Osteocyte (in vitro differentiated cells): ENCODE measurements around the gene GLTP. TPM values are rescaled to one million over a fixed set of nuclear protein-coding genes. Genes with fewer than 3 reads are reported as not detected.

Experiments
- DNase-seq: peaks from one replicate; pipeline ENCODE4 v3.0.0; 2021; ENCODE audit warnings: mixed read lengths; ENCODE audit not compliant: unreplicated experiment; ENCODE audit errors: extremely low spot score
- H3K27ac Mint-ChIP-seq: one replicate; pipeline ENCODE4 v1.8.0; 2021; ENCODE audit warnings: mild to moderate bottlenecking, mixed read lengths; ENCODE audit not compliant: unreplicated experiment
- H3K27me3 Mint-ChIP-seq: one replicate; pipeline ENCODE4 v1.8.0; 2021; ENCODE audit warnings: mixed read lengths; ENCODE audit not compliant: unreplicated experiment
- H3K36me3 Mint-ChIP-seq: one replicate; pipeline ENCODE4 v1.8.0; 2021; ENCODE audit warnings: mixed read lengths; ENCODE audit not compliant: unreplicated experiment
- H3K4me1 Mint-ChIP-seq: one replicate; pipeline ENCODE4 v1.8.0; 2021; ENCODE audit warnings: mixed read lengths; ENCODE audit not compliant: unreplicated experiment
- H3K4me3 Mint-ChIP-seq: one replicate; pipeline ENCODE4 v1.8.0; 2021; ENCODE audit warnings: mild to moderate bottlenecking, moderate library complexity, mixed read lengths; ENCODE audit not compliant: unreplicated experiment
- H3K9me3 Mint-ChIP-seq: one replicate; pipeline ENCODE4 v1.8.0; 2021; ENCODE audit warnings: mixed read lengths; ENCODE audit not compliant: unreplicated experiment
- CTCF ChIP-seq: fragments of 200-600 bp; sonication (generic); IDR thresholded peaks from 2 replicates; pipeline ENCODE4 v1.5.0; 2021; ENCODE audit warnings: antibody characterized with exemption, mild to moderate bottlenecking, moderate library complexity
- total RNA-seq: library from RNA; stranded (reverse); gene quantifications from 2 replicates; pipeline ENCODE4 v1.2.1, GENCODE V29; 2021

The GLTP gene
- total RNA-seq, 1 donor from 2014 or later, result 34.5 TPM

GRCh38 chr12:109926016-109926415 is 45.7 kb upstream of the GLTP start:
- no peak for DNase-seq
- Mint-ChIP-seq H3K27me3 (no peaks in the 10 kb centered on the region), H3K36me3 (peaks cover 9% of the 10 kb centered on the region), H3K27ac (no peak overlapping the region), H3K4me1 (no peaks in the 10 kb centered on the region), H3K4me3 (no peak overlapping the region), H3K9me3 (no peaks in the 10 kb centered on the region)
- no peak for TF ChIP-seq CTCF

- Mint-ChIP-seq H3K27me3 (no peaks in the 10 kb centered on the region), H3K9me3 (no peaks in the 10 kb centered on the region), H3K27ac (no peak overlapping the region), H3K4me3 (no peak overlapping the region), H3K36me3 (peaks cover 11% of the 10 kb centered on the region), H3K4me1 (no peaks in the 10 kb centered on the region)
- DNase-seq, result no peak
- TF ChIP-seq CTCF, result no peak
Observed at GRCh38 chr12:109925185-109925840, 45.0 kb upstream of the GLTP start.

GRCh38 chr12:109923481-109924245 is 43.3 kb upstream of the GLTP start:
- H3K36me3 Mint-ChIP-seq, result peaks cover 12% of the 10 kb centered on the region
- no peak for DNase-seq

GRCh38 chr12:109923038-109923437 is 42.7 kb upstream of the GLTP start:
- TF ChIP-seq CTCF, result no peak
- DNase-seq, result no peak
- H3K9me3 Mint-ChIP-seq, result no peaks in the 10 kb centered on the region
- H3K27me3 Mint-ChIP-seq, result no peaks in the 10 kb centered on the region
- H3K36me3 Mint-ChIP-seq, result peaks cover 13% of the 10 kb centered on the region
- no peaks in the 10 kb centered on the region for H3K4me1 Mint-ChIP-seq
- H3K4me3 Mint-ChIP-seq, result no peak overlapping the region
- no peak overlapping the region for H3K27ac Mint-ChIP-seq

More at GRCh38 chr12:109923481-109924245, 43.3 kb upstream of the GLTP start:
- TF ChIP-seq CTCF, result no peak
- H3K9me3 Mint-ChIP-seq, result no peaks in the 10 kb centered on the region
- no peaks in the 10 kb centered on the region for H3K4me1 Mint-ChIP-seq
- no peaks in the 10 kb centered on the region for H3K27me3 Mint-ChIP-seq
- no peak overlapping the region for H3K4me3 Mint-ChIP-seq
- no peak overlapping the region for H3K27ac Mint-ChIP-seq

GRCh38 chr12:109921982-109922381 is 41.6 kb upstream of the GLTP start:
- peaks cover 11% of the 10 kb centered on the region for H3K36me3 Mint-ChIP-seq
- DNase-seq, result no peak
- no peaks in the 10 kb centered on the region for H3K9me3 Mint-ChIP-seq
- TF ChIP-seq CTCF, result no peak
- H3K4me1 Mint-ChIP-seq, result no peaks in the 10 kb centered on the region
- H3K4me3 Mint-ChIP-seq, result no peak overlapping the region
- no peak overlapping the region for H3K27ac Mint-ChIP-seq
- H3K27me3 Mint-ChIP-seq, result no peaks in the 10 kb centered on the region
